HL-60 (cell line): ENCODE measurements around the gene LPIN1.
A peak's percentile ranks its signal among the peaks of the same experiment; 100 is the strongest.
"Not testable (repeated sequence)": the region's sequence is repeated elsewhere in the genome, so short reads cannot be mapped to it uniquely, and the experiment has no call there.

ENCODE experiments used
- DNase-seq, 2 experiments: peaks; one replicate each; pipeline ENCODE4 v3.0.0-alpha.2; 2010 to 2020; ENCODE audit warnings: low read depth in 1 of 2, low spot score in 1 of 2
- H3K27ac ChIP-seq: fragments of 250-450 bp; sonication (Bioruptor Pico); replicated peaks from 2 replicates; pipeline ENCODE4 v1.5.1; 2020; ENCODE audit warnings: mild to moderate bottlenecking, moderate library complexity
- H3K27me3 ChIP-seq: fragments of 250-450 bp; sonication (Bioruptor Pico); 2 replicates; pipeline ENCODE4 v1.5.1; 2021; ENCODE audit warnings: mild to moderate bottlenecking, moderate library complexity; ENCODE audit not compliant: insufficient read depth, poor library complexity, severe bottlenecking
- H3K4me3 ChIP-seq: replicated peaks from 2 replicates; pipeline ENCODE4 v1.5.1; 2011; ENCODE audit warnings: mild to moderate bottlenecking, control low read depth, low read length; ENCODE audit not compliant: insufficient read depth
- CTCF ChIP-seq: IDR thresholded peaks from one replicate; pipeline ENCODE4 v1.5.1; 2011; ENCODE audit warnings: low read length, control low read depth, inconsistent platforms; ENCODE audit not compliant: insufficient read depth
- GABPA ChIP-seq: IDR thresholded peaks from 2 replicates; pipeline ENCODE4 v1.6.1; 2012; ENCODE audit warnings: low read depth
- POLR2AphosphoS5 ChIP-seq: IDR thresholded peaks from 2 replicates; pipeline ENCODE4 v1.6.1; 2012; ENCODE audit warnings: low read depth
- REST ChIP-seq: IDR thresholded peaks from 2 replicates; pipeline ENCODE4 v1.6.1; 2012; ENCODE audit warnings: low read depth; ENCODE audit not compliant: insufficient replicate concordance
- SPI1 ChIP-seq: IDR thresholded peaks from 2 replicates; pipeline ENCODE4 v1.6.1; 2012; ENCODE audit warnings: low read depth, mild to moderate bottlenecking, borderline replicate concordance

The LPIN1 gene

GRCh38 chr2:11758187-11758586 is 11.8 kb downstream of the LPIN1 start:
- DNase-seq = no peak
- Histone ChIP-seq H3K4me3 (no peak overlapping the region), H3K27ac (no peak overlapping the region), H3K27me3 (no peaks in the 10 kb centered on the region)
- TF ChIP-seq CTCF (no peak), POLR2AphosphoS5 (no peak), SPI1 (no peak), GABPA (no peak), REST (no peak)

GRCh38 chr2:11758647-11759046 is 12.2 kb downstream of the LPIN1 start:
- Histone ChIP-seq H3K27me3 (no peaks in the 10 kb centered on the region), H3K27ac (no peak overlapping the region), H3K4me3 (no peak overlapping the region)
- DNase-seq = no peak
- TF ChIP-seq SPI1 = peak; percentile 86
- TF ChIP-seq POLR2AphosphoS5 = no peak
- TF ChIP-seq GABPA = no peak

- H3K27me3 ChIP-seq, H3K27ac ChIP-seq, DNase-seq, H3K4me3 ChIP-seq: not testable (repeated sequence)
Observed at GRCh38 chr2:11759182-11759975, 12.9 kb downstream of the LPIN1 start.

- no peak overlapping the region for H3K27ac ChIP-seq
- no peak for TF ChIP-seq REST
- TF ChIP-seq POLR2AphosphoS5 = no peak
- no peak for TF ChIP-seq GABPA
- no peak for TF ChIP-seq SPI1
- no peak for TF ChIP-seq CTCF
- DNase-seq = no peak
- no peaks in the 10 kb centered on the region for H3K27me3 ChIP-seq
- no peak overlapping the region for H3K4me3 ChIP-seq
Observed at GRCh38 chr2:11761259-11761658, 14.8 kb downstream of the LPIN1 start.

- Histone ChIP-seq H3K27ac (no peak overlapping the region), H3K4me3 (no peak overlapping the region), H3K27me3 (no peaks in the 10 kb centered on the region)
- TF ChIP-seq REST (no peak), CTCF (no peak), SPI1 (no peak), POLR2AphosphoS5 (no peak), GABPA (no peak)
- no peak for DNase-seq
Observed at GRCh38 chr2:11762031-11762430, 15.6 kb downstream of the LPIN1 start.
